ENCODE measurements around the gene NAA16. TPM values are rescaled to one million over a fixed set of nuclear protein-coding genes. Genes with fewer than 3 reads are reported as not detected.

Gene NAA16
- total RNA-seq, 1 donor from 2014 or later = 13.7 TPM

- Histone ChIP-seq H3K4me3 (ENCODE audit: low read depth, low read length) (no peak overlapping the region), H3K27me3 (ENCODE audit: control insufficient read depth, insufficient read depth, low read length) (no peaks in the 10 kb centered on the region), H3K36me3 (ENCODE audit: control insufficient read depth, insufficient read depth, low read length) (peaks cover 2% of the 10 kb centered on the region)
- DNase-seq (ENCODE audit: low read depth) = no peak
- no peak for TF ChIP-seq CTCF (IDR thresholded peaks at IDR 0.05; ENCODE audit: insufficient read depth, low read length, poor library complexity, severe bottlenecking)
Observed at GRCh38 chr13:41365631-41366030, 54.6 kb downstream of the NAA16 start.

GRCh38 chr13:41370736-41371135, 59.7 kb downstream of the NAA16 start:
- no peak for TF ChIP-seq CTCF (IDR thresholded peaks at IDR 0.05; ENCODE audit: insufficient read depth, low read length, poor library complexity, severe bottlenecking)
- Histone ChIP-seq H3K27me3 (ENCODE audit: control insufficient read depth, insufficient read depth, low read length) (no peaks in the 10 kb centered on the region), H3K36me3 (ENCODE audit: control insufficient read depth, insufficient read depth, low read length) (peaks cover 2% of the 10 kb centered on the region), H3K4me3 (ENCODE audit: low read depth, low read length) (no peak overlapping the region)
- DNase-seq (ENCODE audit: low read depth) = no peak

- no peak for DNase-seq (ENCODE audit: low read depth)
- Histone ChIP-seq H3K27me3 (ENCODE audit: control insufficient read depth, insufficient read depth, low read length) (no peaks in the 10 kb centered on the region), H3K4me3 (ENCODE audit: low read depth, low read length) (no peak overlapping the region), H3K36me3 (ENCODE audit: control insufficient read depth, insufficient read depth, low read length) (no peaks in the 10 kb centered on the region)
- no peak for TF ChIP-seq CTCF (IDR thresholded peaks at IDR 0.05; ENCODE audit: insufficient read depth, low read length, poor library complexity, severe bottlenecking)
Observed at GRCh38 chr13:41377446-41377845, 66.4 kb downstream of the NAA16 start.

GRCh38 chr13:41382431-41382830, 71.4 kb downstream of the NAA16 start:
- H3K36me3 ChIP-seq (ENCODE audit: control insufficient read depth, insufficient read depth, low read length) = no peaks in the 10 kb centered on the region
- TF ChIP-seq CTCF (IDR thresholded peaks at IDR 0.05; ENCODE audit: insufficient read depth, low read length, poor library complexity, severe bottlenecking) = no peak
- no peak for DNase-seq (ENCODE audit: low read depth)
- no peaks in the 10 kb centered on the region for H3K27me3 ChIP-seq (ENCODE audit: control insufficient read depth, insufficient read depth, low read length)
- no peak overlapping the region for H3K4me3 ChIP-seq (ENCODE audit: low read depth, low read length)

GRCh38 chr13:41383386-41383785, 72.3 kb downstream of the NAA16 start:
- no peak for DNase-seq (ENCODE audit: low read depth)
- Histone ChIP-seq H3K4me3 (ENCODE audit: low read depth, low read length) (no peak overlapping the region), H3K27me3 (ENCODE audit: control insufficient read depth, insufficient read depth, low read length) (no peaks in the 10 kb centered on the region), H3K36me3 (ENCODE audit: control insufficient read depth, insufficient read depth, low read length) (no peaks in the 10 kb centered on the region)
- no peak for TF ChIP-seq CTCF (IDR thresholded peaks at IDR 0.05; ENCODE audit: insufficient read depth, low read length, poor library complexity, severe bottlenecking)

- H3K36me3 ChIP-seq (ENCODE audit: control insufficient read depth, insufficient read depth, low read length) = no peaks in the 10 kb centered on the region
- H3K4me3 ChIP-seq (ENCODE audit: low read depth, low read length) = no peak overlapping the region
- DNase-seq (ENCODE audit: low read depth) = no peak
- H3K27me3 ChIP-seq (ENCODE audit: control insufficient read depth, insufficient read depth, low read length) = no peaks in the 10 kb centered on the region
- peak; percentile 24 for TF ChIP-seq CTCF (IDR thresholded peaks at IDR 0.05; ENCODE audit: insufficient read depth, low read length, poor library complexity, severe bottlenecking)
Observed at GRCh38 chr13:41384749-41385503, 73.9 kb downstream of the NAA16 start.
